HG03439 (cell line): ENCODE data around the gene EDN1.

Source experiments
- ATAC-seq: cut with Tn5 transposase; IDR thresholded peaks from one replicate; pipeline ENCODE4 v1.9.1; 2021; ENCODE audit warnings: mild to moderate bottlenecking, moderate library complexity; ENCODE audit not compliant: unreplicated experiment

Gene EDN1

GRCh38 chr6:12293931-12294807 lies 4.0 kb downstream of the EDN1 start:
- ATAC-seq: no peak

- ATAC-seq: no peak
Observed at GRCh38 chr6:12294851-12295536, 4.8 kb downstream of the EDN1 start.

- ATAC-seq: no peak
Observed at GRCh38 chr6:12295558-12296254, 5.5 kb downstream of the EDN1 start.

- no peak for ATAC-seq
Observed at GRCh38 chr6:12296255-12296573, 6.1 kb downstream of the EDN1 start.

GRCh38 chr6:12296604-12297003 lies 6.4 kb downstream of the EDN1 start:
- no peak for ATAC-seq

GRCh38 chr6:12297363-12298016 lies 7.3 kb downstream of the EDN1 start:
- no peak for ATAC-seq

GRCh38 chr6:12298017-12298978 lies 8.1 kb downstream of the EDN1 start:
- no peak for ATAC-seq

GRCh38 chr6:12298995-12299394 lies 8.8 kb downstream of the EDN1 start:
- ATAC-seq: no peak

- no peak for ATAC-seq
Observed at GRCh38 chr6:12301018-12301417, 10.9 kb downstream of the EDN1 start.

- ATAC-seq: no peak
Observed at GRCh38 chr6:12304487-12304886, 14.3 kb downstream of the EDN1 start.

GRCh38 chr6:12309070-12309469 lies 18.9 kb downstream of the EDN1 start:
- ATAC-seq: no peak

- no peak for ATAC-seq
Observed at GRCh38 chr6:12311106-12311505, 20.9 kb downstream of the EDN1 start.

GRCh38 chr6:12312736-12313135 lies 22.6 kb downstream of the EDN1 start:
- no peak for ATAC-seq

- ATAC-seq: no peak
Observed at GRCh38 chr6:12313306-12313991, 23.3 kb downstream of the EDN1 start.

GRCh38 chr6:12313992-12314589 lies 23.9 kb downstream of the EDN1 start:
- no peak for ATAC-seq

- no peak for ATAC-seq
Observed at GRCh38 chr6:12314751-12315150, 24.6 kb downstream of the EDN1 start.

GRCh38 chr6:12315292-12316081 lies 25.3 kb downstream of the EDN1 start:
- no peak for ATAC-seq

GRCh38 chr6:12318749-12319148 lies 28.6 kb downstream of the EDN1 start:
- ATAC-seq: no peak
